GM04503 (cell line): Measurements from ENCODE around the gene MEIOB.
"Not testable (repeated sequence)": the region's sequence is repeated elsewhere in the genome, so short reads cannot be mapped to it uniquely, and the experiment has no call there.

Experiments
- DNase-seq: peaks from one replicate; pipeline ENCODE4 v3.0.0-alpha.2; 2012; ENCODE audit warnings: low read depth

MEIOB gene, protein sequence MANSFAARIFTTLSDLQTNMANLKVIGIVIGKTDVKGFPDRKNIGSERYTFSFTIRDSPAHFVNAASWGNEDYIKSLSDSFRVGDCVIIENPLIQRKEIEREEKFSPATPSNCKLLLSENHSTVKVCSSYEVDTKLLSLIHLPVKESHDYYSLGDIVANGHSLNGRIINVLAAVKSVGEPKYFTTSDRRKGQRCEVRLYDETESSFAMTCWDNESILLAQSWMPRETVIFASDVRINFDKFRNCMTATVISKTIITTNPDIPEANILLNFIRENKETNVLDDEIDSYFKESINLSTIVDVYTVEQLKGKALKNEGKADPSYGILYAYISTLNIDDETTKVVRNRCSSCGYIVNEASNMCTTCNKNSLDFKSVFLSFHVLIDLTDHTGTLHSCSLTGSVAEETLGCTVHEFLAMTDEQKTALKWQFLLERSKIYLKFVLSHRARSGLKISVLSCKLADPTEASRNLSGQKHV

DNA sequence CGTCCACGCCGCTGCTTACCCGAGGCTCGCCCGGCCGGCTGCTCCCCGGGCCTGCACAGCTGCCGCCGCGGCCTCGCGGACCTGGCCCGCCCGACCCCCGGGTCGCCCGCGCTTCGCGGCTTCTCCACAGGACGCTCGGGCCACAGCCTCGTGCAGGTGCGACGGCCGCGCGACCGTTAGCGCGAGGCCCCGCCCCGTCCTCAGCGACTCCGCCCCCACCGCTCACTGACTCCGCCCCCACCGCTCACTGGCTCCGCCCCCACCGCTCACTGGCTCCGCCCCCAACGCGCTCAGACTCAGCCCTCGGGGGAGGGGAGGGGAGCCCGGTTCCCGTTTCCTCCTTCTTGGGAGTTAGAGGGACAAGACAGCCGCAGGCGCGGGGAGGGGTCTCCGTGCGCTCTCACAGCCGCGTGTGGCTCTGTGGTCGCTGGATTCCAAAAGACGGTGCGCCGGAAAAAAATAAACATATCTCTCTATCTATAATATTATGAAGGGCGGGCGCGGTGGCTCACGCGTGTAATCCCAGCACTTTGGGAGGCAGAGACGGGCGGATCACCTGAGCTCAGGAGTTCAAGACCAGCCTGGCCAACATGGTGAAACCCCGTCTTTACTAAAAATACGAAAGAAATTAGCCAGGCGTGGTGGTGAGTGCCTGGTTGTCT is at the start of gene MEIOB:
TSS of gene MEIOB (minus strand) at position 191 of the 662 bp plus-strand sequence. CDS start 3,989 bp downstream, outside the sequence.
- no peak for DNase-seq

DNA sequence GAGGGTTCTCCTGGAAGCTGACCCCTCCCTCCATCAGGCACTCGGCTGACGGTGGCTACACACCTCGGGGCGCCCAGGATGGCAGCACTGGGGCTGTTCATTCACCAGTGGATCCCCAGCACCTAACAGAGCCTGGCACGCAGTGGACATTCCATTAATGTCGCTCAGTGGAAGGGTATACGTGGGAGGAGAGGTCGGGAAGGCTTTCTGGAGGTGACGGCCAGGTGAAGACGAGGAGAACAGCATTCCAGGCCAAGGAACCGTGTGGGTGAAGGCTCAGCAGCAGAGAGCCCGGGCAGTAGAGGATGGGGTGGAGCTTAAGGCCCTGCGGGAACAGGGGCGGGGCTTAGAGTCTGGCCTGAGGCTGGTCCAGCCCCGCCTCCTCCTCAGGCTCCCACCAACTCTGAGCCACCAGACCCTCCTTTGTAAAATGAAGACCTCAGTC is 48.8 kb upstream of the MEIOB start:
- DNase-seq, result no peak

- not testable (repeated sequence) for DNase-seq
These were observed 48.2 kb upstream of the MEIOB start for GRCh38 chr16:1920122-1920521.

DNA sequence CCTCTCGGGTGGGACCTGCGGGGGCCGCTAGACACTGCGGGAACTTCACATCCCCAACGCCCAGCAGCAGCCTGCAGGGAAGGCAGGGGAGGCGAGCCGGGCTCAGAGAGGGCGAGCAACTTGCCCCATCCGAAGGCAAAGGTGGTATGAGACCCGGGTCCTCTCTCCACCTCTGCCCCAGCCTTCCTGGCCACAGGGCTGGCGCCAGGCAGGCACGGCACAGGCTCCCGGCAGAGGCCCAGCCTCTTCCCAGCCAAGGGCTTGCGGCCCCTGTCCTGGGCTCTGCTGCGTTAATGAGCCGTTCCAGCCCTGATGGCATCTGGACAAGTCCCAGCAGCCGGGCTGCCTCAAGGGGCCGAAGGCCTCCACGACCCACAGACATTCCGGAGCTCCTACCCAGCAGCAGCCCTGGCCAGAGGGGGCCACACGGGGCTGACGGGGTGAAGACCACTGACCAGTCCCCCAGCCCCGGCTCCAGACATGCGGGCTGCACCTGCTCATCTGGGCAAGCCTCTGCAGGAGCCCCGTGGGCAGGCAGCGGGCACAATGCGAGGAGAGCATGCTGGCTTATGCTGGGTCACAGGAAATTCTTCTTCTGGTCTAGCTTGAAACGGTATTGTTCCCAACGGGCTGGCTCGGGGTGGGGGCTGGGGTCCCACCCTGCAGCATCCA is 47.5 kb upstream of the MEIOB start:
- no peak for DNase-seq

GRCh38 chr16:1918351-1919326 is 46.7 kb upstream of the MEIOB start, which contains the start of gene HS3ST6:
TSS of gene HS3ST6 (minus strand) at chr16:1918415. CDS start at chr16:1918323, 92 bp downstream.
- DNase-seq, result no peak

DNA sequence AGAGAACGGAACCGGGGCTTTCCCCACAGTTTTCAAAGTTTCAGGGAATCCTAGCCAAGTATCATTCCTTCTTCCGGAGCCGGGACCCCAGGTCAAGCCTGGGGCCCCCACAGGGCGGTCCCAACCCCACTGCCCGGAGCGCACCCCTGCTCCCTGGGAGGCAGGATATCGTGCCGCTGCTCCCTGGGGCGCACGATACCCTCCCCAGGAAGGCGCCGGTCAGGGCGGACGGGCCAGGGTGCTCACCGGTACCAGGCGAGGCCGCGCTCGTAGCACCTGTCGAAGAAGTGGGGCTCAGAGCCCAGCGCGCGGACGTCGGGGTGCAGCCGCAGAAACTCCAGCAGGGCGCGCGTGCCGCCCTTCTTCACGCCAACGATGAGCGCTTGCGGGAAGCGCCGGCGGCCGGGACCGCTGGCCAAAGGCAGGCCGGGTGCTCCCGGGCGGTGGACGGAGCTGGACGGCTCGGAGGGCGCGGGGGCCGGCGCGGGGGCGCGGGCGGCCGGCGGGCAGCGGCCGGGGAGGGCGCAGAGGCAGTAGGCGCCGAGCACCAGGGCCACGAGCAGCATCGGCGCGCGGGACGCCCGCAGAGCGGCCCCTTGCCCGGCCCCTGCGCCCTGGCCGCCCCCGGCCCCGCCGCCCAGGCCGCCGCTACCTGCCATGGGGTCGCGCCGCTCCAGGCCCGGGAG is 45.8 kb upstream of the MEIOB start:
- DNase-seq, result no peak

GRCh38 chr16:1917056-1917664 is 45.2 kb upstream of the MEIOB start:
- no peak for DNase-seq

- DNase-seq, result no peak
These were observed 44.7 kb upstream of the MEIOB start for GRCh38 chr16:1916640-1916990.

GRCh38 chr16:1915732-1916639 is 44.0 kb upstream of the MEIOB start:
- DNase-seq, result no peak

DNA sequence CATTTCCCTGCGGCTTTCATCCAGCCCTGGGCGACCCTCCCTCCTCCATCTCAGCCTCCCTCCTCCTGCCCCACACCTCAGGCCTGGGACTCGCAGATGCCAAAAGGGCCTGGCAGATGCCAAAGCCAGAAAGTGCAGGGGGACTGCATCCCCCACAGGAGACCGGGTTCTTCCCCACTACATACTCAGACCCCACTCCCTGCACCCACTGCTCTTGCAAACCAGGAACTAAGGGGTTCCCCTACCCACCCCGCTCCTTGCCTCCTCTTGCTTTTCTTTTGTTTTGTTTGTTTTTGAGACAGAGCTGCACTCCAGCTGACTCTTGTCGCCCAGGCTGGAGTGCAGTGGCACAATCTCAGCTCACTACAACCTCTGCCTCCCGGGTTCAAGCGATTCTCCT is 43.0 kb upstream of the MEIOB start:
- no peak for DNase-seq

DNA sequence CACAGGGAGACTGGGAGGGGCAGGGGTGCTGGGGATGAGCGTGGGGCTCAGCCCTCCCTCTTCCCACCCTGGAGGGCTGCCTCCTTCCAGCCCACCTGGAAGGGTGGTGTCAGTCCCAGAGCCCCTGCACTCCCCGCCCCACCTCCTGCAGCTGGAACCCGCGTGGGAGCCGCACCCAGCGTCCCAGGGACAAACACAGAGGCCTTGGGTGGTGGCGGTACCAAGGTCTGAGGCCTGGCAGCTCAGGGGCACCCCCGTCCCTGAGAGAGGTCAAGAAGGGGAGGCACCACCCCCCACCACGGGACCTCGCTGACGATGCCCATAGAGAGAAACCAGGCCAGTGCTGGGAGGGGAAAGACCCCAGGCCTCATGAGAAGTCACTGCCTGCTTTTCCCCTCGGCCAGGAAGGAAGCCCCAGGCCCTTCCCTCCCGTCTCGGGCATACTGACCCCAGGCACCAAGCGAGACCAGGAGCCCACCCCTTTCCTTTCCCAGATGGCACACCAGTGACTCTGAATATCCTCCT is 42.2 kb upstream of the MEIOB start:
- no peak for DNase-seq

GRCh38 chr16:1913327-1914083 is 41.5 kb upstream of the MEIOB start:
- DNase-seq, result no peak

GRCh38 chr16:1912215-1912543 is 40.2 kb upstream of the MEIOB start:
- no peak for DNase-seq

GRCh38 chr16:1911467-1912214 is 39.7 kb upstream of the MEIOB start:
- DNase-seq, result no peak

DNA sequence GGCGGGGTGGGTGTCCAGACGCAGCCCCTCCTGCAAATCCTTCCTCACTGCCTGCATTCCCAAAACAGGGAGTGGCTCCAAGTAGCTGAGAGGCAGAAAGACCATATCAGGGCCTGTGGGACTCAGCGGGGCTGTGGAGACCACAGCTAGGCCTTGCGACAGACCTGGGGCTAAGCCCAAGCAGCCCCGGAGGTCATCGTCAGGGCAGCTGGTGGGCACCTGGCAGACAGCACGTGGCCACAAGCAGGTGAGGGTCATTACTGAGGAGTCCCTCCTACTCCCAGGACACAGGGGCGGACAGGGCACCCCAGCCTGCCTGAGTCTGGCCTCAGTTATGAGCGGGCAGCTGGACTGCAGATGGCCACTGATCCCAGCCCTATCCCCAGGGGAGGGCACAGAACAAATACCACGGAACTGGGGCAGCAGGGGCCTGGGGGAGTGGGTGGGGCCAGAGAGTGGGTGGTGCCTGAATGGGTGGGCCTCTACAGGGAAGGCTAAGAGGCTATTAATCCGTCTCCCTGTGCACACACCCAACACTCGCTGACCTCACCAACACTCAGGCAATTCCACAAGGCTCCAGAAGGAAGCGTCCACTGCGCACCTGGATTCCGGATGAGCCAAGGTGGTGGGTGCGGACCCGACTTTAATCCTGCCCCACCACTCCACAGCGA is 37.7 kb upstream of the MEIOB start:
- no peak for DNase-seq

DNA sequence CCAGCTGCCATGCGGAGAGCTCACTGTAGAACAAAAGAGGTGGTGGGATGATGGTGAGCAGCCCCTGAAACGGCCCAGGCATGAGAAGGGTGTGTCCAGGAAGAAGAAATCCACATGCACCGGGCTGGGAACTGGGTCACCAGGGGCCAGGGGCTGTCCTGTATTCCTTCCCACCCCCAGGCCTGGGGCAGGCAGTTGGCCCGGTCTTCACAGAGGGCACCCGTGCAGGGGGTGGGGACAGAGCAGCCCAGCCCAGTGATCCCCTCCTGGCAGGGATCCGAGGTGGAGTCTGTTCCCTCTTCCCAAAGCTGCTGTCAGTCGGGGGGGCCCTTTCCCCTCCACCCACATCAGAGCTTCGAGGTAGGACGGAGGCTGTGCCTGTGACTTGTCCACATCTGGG is 37.0 kb upstream of the MEIOB start:
- no peak for DNase-seq

DNA sequence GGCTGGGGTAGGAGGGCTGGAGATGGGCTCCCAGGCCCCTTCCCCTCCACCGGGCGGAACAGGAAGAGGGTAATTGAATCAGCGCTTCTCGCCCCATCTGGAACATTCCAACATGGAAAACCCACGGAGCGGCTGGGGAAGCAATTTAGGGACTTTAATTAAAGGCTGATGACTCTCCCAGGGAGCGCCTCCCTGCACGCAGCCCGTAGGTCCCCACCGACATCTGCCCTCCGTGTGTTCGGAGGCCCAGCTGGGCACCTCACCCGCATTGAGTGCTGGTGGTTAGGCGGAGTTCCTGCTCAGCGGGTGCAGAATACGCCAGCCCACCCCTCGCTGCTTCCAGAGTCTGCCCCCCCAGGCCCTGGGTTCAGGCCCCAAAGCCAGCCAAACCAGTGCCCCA is 36.2 kb upstream of the MEIOB start:
- no peak for DNase-seq
